ENCODE data around the gene ARMCX2. TPM values are rescaled to one million over a fixed set of nuclear protein-coding genes. Genes with fewer than 3 reads are reported as not detected.

The ARMCX2 gene
- total RNA-seq, 2 donors from 2014 or later, result 142 to 144 TPM

GRCh38 chrX:101693476-101693875, 33.8 kb upstream of the ARMCX2 start:
- no peak overlapping the region for H3K27ac Mint-ChIP-seq
- Histone ChIP-seq H3K36me3 (ENCODE audit: control insufficient read depth, insufficient read depth, low read length) (no peaks in the 10 kb centered on the region), H3K4me1 (ENCODE audit: control insufficient read depth, insufficient read depth, low read length) (no peaks in the 10 kb centered on the region), H3K4me3 (ENCODE audit: low read length) (no peak overlapping the region), H3K9ac (ENCODE audit: extremely low read depth, low read length, poor library complexity, severe bottlenecking) (no peak overlapping the region), H3K27me3 (ENCODE audit: control insufficient read depth, insufficient read depth, low read length, poor library complexity, severe bottlenecking) (no peaks in the 10 kb centered on the region), H3K9me3 (ENCODE audit: control insufficient read depth, low read length) (no peaks in the 10 kb centered on the region), H3K27ac (ENCODE audit: low read depth, low read length) (no peak overlapping the region)
- no peaks in the 10 kb centered on the region for H3K27me3 Mint-ChIP-seq (ENCODE audit: insufficient read depth)
- peaks cover 3% of the 10 kb centered on the region for H3K4me1 Mint-ChIP-seq
- no peak overlapping the region for H3K4me3 Mint-ChIP-seq
- TF ChIP-seq, protein P1, sequence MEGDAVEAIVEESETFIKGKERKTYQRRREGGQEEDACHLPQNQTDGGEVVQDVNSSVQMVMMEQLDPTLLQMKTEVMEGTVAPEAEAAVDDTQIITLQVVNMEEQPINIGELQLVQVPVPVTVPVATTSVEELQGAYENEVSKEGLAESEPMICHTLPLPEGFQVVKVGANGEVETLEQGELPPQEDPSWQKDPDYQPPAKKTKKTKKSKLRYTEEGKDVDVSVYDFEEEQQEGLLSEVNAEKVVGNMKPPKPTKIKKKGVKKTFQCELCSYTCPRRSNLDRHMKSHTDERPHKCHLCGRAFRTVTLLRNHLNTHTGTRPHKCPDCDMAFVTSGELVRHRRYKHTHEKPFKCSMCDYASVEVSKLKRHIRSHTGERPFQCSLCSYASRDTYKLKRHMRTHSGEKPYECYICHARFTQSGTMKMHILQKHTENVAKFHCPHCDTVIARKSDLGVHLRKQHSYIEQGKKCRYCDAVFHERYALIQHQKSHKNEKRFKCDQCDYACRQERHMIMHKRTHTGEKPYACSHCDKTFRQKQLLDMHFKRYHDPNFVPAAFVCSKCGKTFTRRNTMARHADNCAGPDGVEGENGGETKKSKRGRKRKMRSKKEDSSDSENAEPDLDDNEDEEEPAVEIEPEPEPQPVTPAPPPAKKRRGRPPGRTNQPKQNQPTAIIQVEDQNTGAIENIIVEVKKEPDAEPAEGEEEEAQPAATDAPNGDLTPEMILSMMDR (conservative IDR thresholded peaks at IDR 0.05), result no peak
- H3K9me3 Mint-ChIP-seq, result peaks cover 48% of the 10 kb centered on the region
- WGBS, 2 experiments (ENCODE audit: insufficient coverage in 1 of 2, insufficient read length in 1 of 2), result 100% methylated on average over 3 of the region's 4 CpGs; no CpG with 5 or more reads in 1 of the 2 experiments
- no peak for DNase-seq
- no peaks in the 10 kb centered on the region for H3K36me3 Mint-ChIP-seq (ENCODE audit: low read depth)

DNA sequence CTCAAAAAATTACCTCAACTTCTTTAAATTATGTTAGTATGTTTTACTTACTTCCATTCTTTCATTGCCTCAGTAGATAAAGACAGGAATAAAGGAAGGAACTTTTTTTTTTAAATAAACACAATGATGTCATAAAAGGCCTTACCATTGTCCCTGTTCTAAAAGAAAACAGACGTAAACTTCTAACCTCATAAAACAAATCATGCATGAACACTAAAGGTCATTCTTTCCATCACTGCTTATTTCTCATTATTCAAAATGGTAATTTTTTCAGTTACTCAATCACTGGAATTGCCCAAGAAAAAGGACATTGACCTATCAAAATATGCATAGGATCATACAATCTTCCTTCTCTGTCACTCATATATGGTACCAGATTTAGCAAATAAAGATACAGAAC, 32.2 kb upstream of the ARMCX2 start:
- Histone ChIP-seq H3K9ac (ENCODE audit: extremely low read depth, low read length, poor library complexity, severe bottlenecking) (no peak overlapping the region), H3K27me3 (ENCODE audit: control insufficient read depth, insufficient read depth, low read length, poor library complexity, severe bottlenecking) (no peaks in the 10 kb centered on the region), H3K4me3 (ENCODE audit: low read length) (no peak overlapping the region), H3K36me3 (ENCODE audit: control insufficient read depth, insufficient read depth, low read length) (no peaks in the 10 kb centered on the region), H3K9me3 (ENCODE audit: control insufficient read depth, low read length) (no peaks in the 10 kb centered on the region), H3K4me1 (ENCODE audit: control insufficient read depth, insufficient read depth, low read length) (no peaks in the 10 kb centered on the region), H3K27ac (ENCODE audit: low read depth, low read length) (no peak overlapping the region)
- Mint-ChIP-seq H3K36me3 (ENCODE audit: low read depth) (no peaks in the 10 kb centered on the region), H3K27ac (no peak overlapping the region), H3K4me3 (no peak overlapping the region), H3K4me1 (no peaks in the 10 kb centered on the region), H3K9me3 (peaks cover 38% of the 10 kb centered on the region), H3K27me3 (ENCODE audit: insufficient read depth) (no peaks in the 10 kb centered on the region)
- WGBS, 2 experiments (ENCODE audit: insufficient coverage in 1 of 2, insufficient read length in 1 of 2), result 86% methylated on average over 1 of the region's 1 CpG; no CpG with 5 or more reads in 1 of the 2 experiments
- TF ChIP-seq, protein P1 (conservative IDR thresholded peaks at IDR 0.05), result no peak
- no peak for DNase-seq

- no peaks in the 10 kb centered on the region for H3K36me3 Mint-ChIP-seq (ENCODE audit: low read depth)
- no peak overlapping the region for H3K4me3 Mint-ChIP-seq
- no peak overlapping the region for H3K27ac Mint-ChIP-seq
- Histone ChIP-seq H3K4me1 (ENCODE audit: control insufficient read depth, insufficient read depth, low read length) (no peaks in the 10 kb centered on the region), H3K9ac (ENCODE audit: extremely low read depth, low read length, poor library complexity, severe bottlenecking) (no peak overlapping the region), H3K27ac (ENCODE audit: low read depth, low read length) (no peak overlapping the region), H3K4me3 (ENCODE audit: low read length) (no peak overlapping the region), H3K36me3 (ENCODE audit: control insufficient read depth, insufficient read depth, low read length) (no peaks in the 10 kb centered on the region), H3K9me3 (ENCODE audit: control insufficient read depth, low read length) (no peaks in the 10 kb centered on the region), H3K27me3 (ENCODE audit: control insufficient read depth, insufficient read depth, low read length, poor library complexity, severe bottlenecking) (no peaks in the 10 kb centered on the region)
- peaks cover 7% of the 10 kb centered on the region for H3K4me1 Mint-ChIP-seq
- no peaks in the 10 kb centered on the region for H3K27me3 Mint-ChIP-seq (ENCODE audit: insufficient read depth)
- WGBS, 2 experiments (ENCODE audit: insufficient coverage in 1 of 2, insufficient read length in 1 of 2), result 58% methylated on average over 2 of the region's 2 CpGs; no CpG with 5 or more reads in 1 of the 2 experiments
- DNase-seq, result no peak
- TF ChIP-seq, protein P1 (conservative IDR thresholded peaks at IDR 0.05), result no peak
- H3K9me3 Mint-ChIP-seq, result peaks cover 46% of the 10 kb centered on the region
Observed at GRCh38 chrX:101686574-101686973, 26.9 kb upstream of the ARMCX2 start.

Measured in endodermal cell (in vitro differentiated cells).